ENCODE results near the gene MYRIP.

The MYRIP gene

DNA sequence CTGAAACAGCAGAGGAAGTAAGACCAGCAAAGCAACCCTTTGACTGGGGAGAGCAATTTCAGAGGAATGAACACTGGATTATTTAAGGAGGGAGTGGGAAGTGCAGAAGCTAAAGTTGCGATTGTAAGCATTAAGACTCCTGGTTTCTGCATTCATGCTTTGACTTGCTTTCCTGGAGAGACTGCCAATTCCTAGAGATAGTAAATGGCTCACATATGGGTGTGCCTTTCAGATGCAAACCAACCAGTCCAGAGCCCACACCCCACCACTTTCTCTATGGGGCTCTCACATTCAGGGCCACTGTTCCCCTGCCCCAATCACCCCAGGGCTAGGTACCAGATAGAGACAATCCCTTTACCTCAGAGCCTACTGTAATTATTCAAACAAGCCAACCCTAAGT lies 299.2 kb downstream of the MYRIP start:
- POLR2A ChIA-PET, result no interaction called here
- CTCF ChIA-PET, result no interaction called here
- DNase-seq (ENCODE audit: extremely low spot score), result no peak
- TF ChIP-seq FOXK2 (IDR thresholded peaks at IDR 0.05) (no peak), TARDBP (IDR thresholded peaks at IDR 0.05) (no peak), SUZ12 (IDR thresholded peaks at IDR 0.05) (no peak), CTBP1 (IDR thresholded peaks at IDR 0.05; ENCODE audit: borderline replicate concordance) (no peak), NFRKB (IDR thresholded peaks at IDR 0.05) (no peak), LEF1 (IDR thresholded peaks at IDR 0.05; ENCODE audit: borderline replicate concordance) (no peak), HDGF (IDR thresholded peaks at IDR 0.05; ENCODE audit: borderline replicate concordance) (no peak), SP1 (IDR thresholded peaks at IDR 0.05) (no peak), L3MBTL2 (conservative IDR thresholded peaks at IDR 0.05) (no peak), ELF4 (IDR thresholded peaks at IDR 0.05) (no peak), ZNF384 (IDR thresholded peaks at IDR 0.05) (no peak), ARNT (IDR thresholded peaks at IDR 0.05) (no peak), FOXM1 (IDR thresholded peaks at IDR 0.05; ENCODE audit: borderline replicate concordance) (no peak), FOXA1 (IDR thresholded peaks at IDR 0.05) (no peak), BHLHE40 (IDR thresholded peaks at IDR 0.05; ENCODE audit: borderline replicate concordance) (no peak)
- TF ChIP-seq, protein P1, sequence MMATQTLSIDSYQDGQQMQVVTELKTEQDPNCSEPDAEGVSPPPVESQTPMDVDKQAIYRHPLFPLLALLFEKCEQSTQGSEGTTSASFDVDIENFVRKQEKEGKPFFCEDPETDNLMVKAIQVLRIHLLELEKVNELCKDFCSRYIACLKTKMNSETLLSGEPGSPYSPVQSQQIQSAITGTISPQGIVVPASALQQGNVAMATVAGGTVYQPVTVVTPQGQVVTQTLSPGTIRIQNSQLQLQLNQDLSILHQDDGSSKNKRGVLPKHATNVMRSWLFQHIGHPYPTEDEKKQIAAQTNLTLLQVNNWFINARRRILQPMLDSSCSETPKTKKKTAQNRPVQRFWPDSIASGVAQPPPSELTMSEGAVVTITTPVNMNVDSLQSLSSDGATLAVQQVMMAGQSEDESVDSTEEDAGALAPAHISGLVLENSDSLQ (IDR thresholded peaks at IDR 0.05), result no peak

DNA sequence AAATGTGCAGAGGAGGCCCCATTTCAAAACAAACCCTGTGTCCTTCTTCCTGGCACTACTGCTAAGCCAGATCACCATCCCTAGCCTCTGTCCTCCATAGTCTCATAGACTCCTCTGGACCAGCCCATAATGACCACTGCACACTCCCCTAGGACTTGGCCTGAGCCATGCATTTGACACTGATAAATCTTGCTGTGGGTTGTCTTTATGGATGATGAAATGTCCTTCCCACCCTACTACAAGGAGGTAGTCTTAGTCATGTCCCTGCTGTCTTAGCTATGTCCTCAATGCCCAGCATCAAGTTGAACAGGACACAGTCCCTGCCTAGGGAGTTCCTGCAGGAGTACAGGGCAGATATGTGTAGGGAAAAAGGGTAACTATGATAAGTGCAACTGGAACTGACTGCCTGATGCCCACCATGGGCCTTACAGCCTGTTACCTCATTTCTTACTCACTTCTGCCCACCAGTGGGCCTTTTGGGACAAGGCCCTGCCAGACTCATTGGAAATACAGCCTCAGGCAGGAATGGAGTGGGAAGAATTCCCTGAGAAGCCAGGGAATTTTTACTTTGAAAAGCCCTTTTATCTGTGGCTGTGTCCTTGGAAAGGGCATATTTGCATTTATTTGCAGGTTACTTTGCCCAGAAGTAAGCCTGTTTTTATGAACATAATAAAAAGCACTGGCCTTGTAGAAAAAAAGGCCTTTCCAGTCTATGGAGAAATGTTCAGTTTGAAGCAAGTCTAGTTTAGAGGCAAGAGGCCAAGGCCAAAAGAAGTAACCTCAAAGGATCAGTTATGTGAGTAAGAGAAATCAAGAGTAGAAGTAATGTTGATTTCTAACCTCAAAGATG lies 300.5 kb downstream of the MYRIP start:
- POLR2A ChIA-PET, result no interaction called here
- no peak for DNase-seq (ENCODE audit: extremely low spot score)
- TF ChIP-seq LEF1 (IDR thresholded peaks at IDR 0.05; ENCODE audit: borderline replicate concordance) (no peak), HDGF (IDR thresholded peaks at IDR 0.05; ENCODE audit: borderline replicate concordance) (no peak), FOXA1 (IDR thresholded peaks at IDR 0.05) (no peak), ARNT (IDR thresholded peaks at IDR 0.05) (no peak), NFRKB (IDR thresholded peaks at IDR 0.05) (no peak), FOXM1 (IDR thresholded peaks at IDR 0.05; ENCODE audit: borderline replicate concordance) (no peak), FOXK2 (IDR thresholded peaks at IDR 0.05) (no peak), ZNF384 (IDR thresholded peaks at IDR 0.05) (no peak), SUZ12 (IDR thresholded peaks at IDR 0.05) (no peak), BHLHE40 (IDR thresholded peaks at IDR 0.05; ENCODE audit: borderline replicate concordance) (no peak), CTBP1 (IDR thresholded peaks at IDR 0.05; ENCODE audit: borderline replicate concordance) (no peak), TARDBP (IDR thresholded peaks at IDR 0.05) (no peak), ELF4 (IDR thresholded peaks at IDR 0.05) (no peak), L3MBTL2 (conservative IDR thresholded peaks at IDR 0.05) (no peak), SP1 (IDR thresholded peaks at IDR 0.05) (no peak)
- TF ChIP-seq, protein P1 (IDR thresholded peaks at IDR 0.05), result no peak
- CTCF ChIA-PET, result no interaction called here

DNA sequence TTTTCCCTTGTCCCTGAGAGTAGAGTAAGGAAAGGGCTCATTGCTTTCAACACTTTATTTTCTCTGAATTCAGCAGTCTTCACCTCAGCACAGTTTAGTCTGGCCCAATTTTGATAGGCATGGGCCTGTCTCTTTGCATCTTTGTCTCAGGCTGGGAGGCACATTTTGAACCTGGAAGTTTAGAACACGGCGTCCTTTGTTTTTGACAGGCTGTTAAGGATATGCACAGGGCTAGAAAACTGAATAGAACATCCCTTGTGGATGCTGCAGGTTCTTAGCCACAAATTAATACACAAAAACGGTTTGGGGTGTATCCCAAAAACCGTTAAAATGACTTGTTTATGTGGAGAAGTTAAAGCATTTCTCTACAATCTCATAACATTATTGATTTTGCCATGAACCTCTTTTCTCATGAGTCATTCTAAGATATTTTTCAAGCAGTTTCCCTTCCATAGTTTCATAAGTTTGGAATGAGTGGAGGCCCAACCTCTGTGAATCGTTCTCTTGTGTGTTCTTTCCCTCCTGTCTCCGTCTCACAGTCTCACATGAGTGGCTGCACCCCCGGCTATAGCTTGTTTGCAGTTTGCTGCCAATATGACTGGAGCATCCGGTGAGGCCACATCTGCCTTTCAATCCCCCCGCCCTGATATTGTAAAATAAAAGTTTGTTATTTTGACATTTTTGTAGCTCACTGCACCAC lies 307.2 kb downstream of the MYRIP start:
- POLR2A ChIA-PET, result no interaction called here
- TF ChIP-seq ELF4 (IDR thresholded peaks at IDR 0.05) (no peak), CTBP1 (IDR thresholded peaks at IDR 0.05; ENCODE audit: borderline replicate concordance) (no peak), ARNT (IDR thresholded peaks at IDR 0.05) (no peak), NFRKB (IDR thresholded peaks at IDR 0.05) (no peak), HDGF (IDR thresholded peaks at IDR 0.05; ENCODE audit: borderline replicate concordance) (no peak), SP1 (IDR thresholded peaks at IDR 0.05) (no peak), L3MBTL2 (conservative IDR thresholded peaks at IDR 0.05) (no peak), FOXM1 (IDR thresholded peaks at IDR 0.05; ENCODE audit: borderline replicate concordance) (no peak), FOXK2 (IDR thresholded peaks at IDR 0.05) (no peak), BHLHE40 (IDR thresholded peaks at IDR 0.05; ENCODE audit: borderline replicate concordance) (no peak), SUZ12 (IDR thresholded peaks at IDR 0.05) (no peak), TARDBP (IDR thresholded peaks at IDR 0.05) (no peak)
- TF ChIP-seq, protein P1 (IDR thresholded peaks at IDR 0.05), result no peak
- DNase-seq (ENCODE audit: extremely low spot score), result no peak
- CTCF ChIA-PET, result no interaction called here

DNA sequence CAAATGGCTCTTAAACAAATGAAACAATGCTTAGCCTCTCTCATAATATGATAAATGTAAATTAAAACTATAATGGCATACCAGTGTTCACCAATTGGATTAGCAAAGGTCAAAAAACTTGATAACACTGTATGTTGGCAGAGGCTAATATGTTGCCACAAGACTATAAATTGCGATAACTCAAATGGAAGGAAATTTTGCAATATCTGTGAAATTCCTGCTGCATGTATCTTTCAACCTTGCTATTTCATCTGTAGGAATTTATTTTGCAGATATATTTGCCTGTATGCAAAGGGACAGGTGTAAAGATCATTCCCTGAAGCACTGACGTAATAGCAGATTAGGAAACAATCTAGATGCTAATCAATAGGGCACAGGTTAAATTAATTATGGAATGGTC lies 308.7 kb downstream of the MYRIP start:
- TF ChIP-seq ZNF384 (IDR thresholded peaks at IDR 0.05) (no peak), LEF1 (IDR thresholded peaks at IDR 0.05; ENCODE audit: borderline replicate concordance) (no peak), TARDBP (IDR thresholded peaks at IDR 0.05) (no peak)
- no peak for DNase-seq (ENCODE audit: extremely low spot score)
- CTCF ChIA-PET, result no interaction called here
- POLR2A ChIA-PET, result no interaction called here

DNA sequence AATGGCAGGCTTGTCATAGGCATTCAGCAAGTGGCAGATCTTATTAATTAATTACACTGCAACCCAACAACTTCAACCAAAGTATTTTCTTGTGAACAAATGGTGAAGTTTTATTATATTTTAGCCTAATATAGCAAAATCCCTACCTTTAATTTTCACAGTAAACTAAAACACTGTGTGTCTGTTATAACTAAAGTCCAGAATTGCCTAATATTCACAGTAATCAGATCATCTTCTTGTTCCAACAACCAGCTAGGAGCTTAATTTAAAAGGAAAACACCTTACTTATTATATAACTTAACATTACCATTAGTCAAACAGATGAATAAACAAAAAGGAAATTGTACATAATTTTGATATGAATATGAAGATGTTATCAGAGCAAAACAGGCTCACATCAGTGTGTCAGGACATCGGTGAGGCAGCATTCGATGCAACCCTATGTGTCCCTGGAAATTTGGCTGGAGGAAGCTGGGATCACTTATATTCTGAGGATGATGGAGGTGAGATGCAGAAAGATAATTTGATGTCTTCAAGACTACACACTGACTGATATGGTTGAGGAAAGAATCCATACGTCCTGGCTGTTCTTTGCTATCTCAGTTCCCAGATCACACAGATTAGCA lies 310.8 kb downstream of the MYRIP start:
- TF ChIP-seq FOXM1 (IDR thresholded peaks at IDR 0.05; ENCODE audit: borderline replicate concordance) (no peak), FOXK2 (IDR thresholded peaks at IDR 0.05) (no peak), ARNT (IDR thresholded peaks at IDR 0.05) (no peak), TARDBP (IDR thresholded peaks at IDR 0.05) (no peak), SUZ12 (IDR thresholded peaks at IDR 0.05) (no peak), L3MBTL2 (conservative IDR thresholded peaks at IDR 0.05) (no peak), LEF1 (IDR thresholded peaks at IDR 0.05; ENCODE audit: borderline replicate concordance) (no peak), ELF4 (IDR thresholded peaks at IDR 0.05) (no peak), BHLHE40 (IDR thresholded peaks at IDR 0.05; ENCODE audit: borderline replicate concordance) (no peak)
- ChIA-PET CTCF (no interaction called here), POLR2A (no interaction called here)
- no peak for DNase-seq (ENCODE audit: extremely low spot score)
